ENCODE measurements around the gene USP33. TPM values are rescaled to one million over a fixed set of nuclear protein-coding genes. Genes with fewer than 3 reads are reported as not detected.
"Not testable (repeated sequence)": the region's sequence is repeated elsewhere in the genome, so short reads cannot be mapped to it uniquely, and the experiment has no call there.

The USP33 gene
- 12.8 TPM for polyA plus RNA-seq (2012; ENCODE audit: low read depth, missing spikeins)

- peak; percentile 90 for FAIRE-seq
- DNase-seq (ENCODE audit: insufficient read length, low spot score), result peak; percentile 78
- TF ChIP-seq SPI1 (IDR thresholded peaks at IDR 0.05; ENCODE audit: low read depth, low read length) (no peak), POU2F2 (IDR thresholded peaks at IDR 0.05; ENCODE audit: low read depth, low read length) (no peak; the same call in 1 of the 2 replicates), TAF1 (IDR thresholded peaks at IDR 0.05; ENCODE audit: low read depth, low read length) (0 out of 2 replicates have a peak, but pooled peaks have one; percentile 32), PAX5 (IDR thresholded peaks at IDR 0.05; ENCODE audit: insufficient read depth, low read length, severe bottlenecking) (no peak), POLR2AphosphoS5 (IDR thresholded peaks at IDR 0.05; ENCODE audit: low read depth, low read length) (no peak), POLR2A (IDR thresholded peaks at IDR 0.05; ENCODE audit: low read depth, low read length) (peak; percentile 53; the same call in 1 of the 2 replicates)
Observed at GRCh38 chr1:77759071-77760028, at the start of gene USP33. Gene USP33 (minus strand): TSS chr1:77759852. CDS start chr1:77741697, 18,155 bp downstream.

GRCh38 chr1:77803371-77803770, 43.7 kb upstream of the USP33 start:
- no peak for DNase-seq (ENCODE audit: insufficient read length, low spot score)
- no peak for FAIRE-seq
- TF ChIP-seq POU2F2 (IDR thresholded peaks at IDR 0.05; ENCODE audit: low read depth, low read length) (no peak), POLR2AphosphoS5 (IDR thresholded peaks at IDR 0.05; ENCODE audit: low read depth, low read length) (no peak), PAX5 (IDR thresholded peaks at IDR 0.05; ENCODE audit: insufficient read depth, low read length, severe bottlenecking) (no peak), TAF1 (IDR thresholded peaks at IDR 0.05; ENCODE audit: low read depth, low read length) (no peak), POLR2A (IDR thresholded peaks at IDR 0.05; ENCODE audit: low read depth, low read length) (no peak), SPI1 (IDR thresholded peaks at IDR 0.05; ENCODE audit: low read depth, low read length) (no peak)

GRCh38 chr1:77802026-77802425, 42.4 kb upstream of the USP33 start:
- TF ChIP-seq TAF1 (IDR thresholded peaks at IDR 0.05; ENCODE audit: low read depth, low read length) (no peak), POLR2AphosphoS5 (IDR thresholded peaks at IDR 0.05; ENCODE audit: low read depth, low read length) (no peak), SPI1 (IDR thresholded peaks at IDR 0.05; ENCODE audit: low read depth, low read length) (no peak), POLR2A (IDR thresholded peaks at IDR 0.05; ENCODE audit: low read depth, low read length) (no peak), POU2F2 (IDR thresholded peaks at IDR 0.05; ENCODE audit: low read depth, low read length) (no peak), PAX5 (IDR thresholded peaks at IDR 0.05; ENCODE audit: insufficient read depth, low read length, severe bottlenecking) (no peak)
- DNase-seq (ENCODE audit: insufficient read length, low spot score), result no peak
- FAIRE-seq, result no peak

- TF ChIP-seq TAF1 (IDR thresholded peaks at IDR 0.05; ENCODE audit: low read depth, low read length) (no peak), POU2F2 (IDR thresholded peaks at IDR 0.05; ENCODE audit: low read depth, low read length) (no peak), SPI1 (IDR thresholded peaks at IDR 0.05; ENCODE audit: low read depth, low read length) (no peak)
- DNase-seq (ENCODE audit: insufficient read length, low spot score) (no peak), FAIRE-seq (no peak)
Observed at GRCh38 chr1:77797991-77798390, 38.3 kb upstream of the USP33 start.

GRCh38 chr1:77796695-77797405, 37.2 kb upstream of the USP33 start:
- FAIRE-seq (peak; percentile 43), DNase-seq (ENCODE audit: insufficient read length, low spot score) (no peak)
- TF ChIP-seq POU2F2 (IDR thresholded peaks at IDR 0.05; ENCODE audit: low read depth, low read length) (no peak), PAX5 (IDR thresholded peaks at IDR 0.05; ENCODE audit: insufficient read depth, low read length, severe bottlenecking) (no peak), SPI1 (IDR thresholded peaks at IDR 0.05; ENCODE audit: low read depth, low read length) (no peak), POLR2A (IDR thresholded peaks at IDR 0.05; ENCODE audit: low read depth, low read length) (no peak), POLR2AphosphoS5 (IDR thresholded peaks at IDR 0.05; ENCODE audit: low read depth, low read length) (no peak), TAF1 (IDR thresholded peaks at IDR 0.05; ENCODE audit: low read depth, low read length) (no peak)

- peak; percentile 38 for FAIRE-seq
- no peak for DNase-seq (ENCODE audit: insufficient read length, low spot score)
- TF ChIP-seq SPI1 (IDR thresholded peaks at IDR 0.05; ENCODE audit: low read depth, low read length), result no peak
- no peak for TF ChIP-seq PAX5 (IDR thresholded peaks at IDR 0.05; ENCODE audit: insufficient read depth, low read length, severe bottlenecking)
- TF ChIP-seq POLR2A (IDR thresholded peaks at IDR 0.05; ENCODE audit: low read depth, low read length), result no peak
- no peak for TF ChIP-seq POU2F2 (IDR thresholded peaks at IDR 0.05; ENCODE audit: low read depth, low read length)
- TF ChIP-seq POLR2AphosphoS5 (IDR thresholded peaks at IDR 0.05; ENCODE audit: low read depth, low read length), result no peak
- TF ChIP-seq TAF1 (IDR thresholded peaks at IDR 0.05; ENCODE audit: low read depth, low read length), result no peak
Observed at GRCh38 chr1:77794550-77794949, 34.9 kb upstream of the USP33 start.

GRCh38 chr1:77786093-77786741, 26.6 kb upstream of the USP33 start:
- DNase-seq (ENCODE audit: insufficient read length, low spot score); FAIRE-seq: not testable (repeated sequence)

DNA sequence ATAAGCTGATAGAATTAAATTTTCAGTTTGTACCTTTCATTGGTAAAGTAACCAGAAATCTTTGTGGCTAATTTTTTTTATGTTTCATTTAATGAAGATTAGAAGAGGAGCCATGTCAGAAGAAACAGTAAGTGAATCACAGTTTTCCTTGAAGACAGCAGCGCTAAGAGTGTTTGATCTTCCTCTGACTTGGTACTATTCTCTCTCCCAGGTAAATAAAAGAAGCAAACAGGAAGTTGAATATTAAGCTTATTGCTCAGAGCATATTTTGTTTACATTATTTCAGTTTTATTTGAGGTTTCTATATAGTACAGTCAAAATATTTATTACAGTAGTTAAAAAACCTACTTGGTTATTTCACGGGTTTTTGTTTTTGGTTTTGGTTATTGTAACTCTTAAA, 23.5 kb upstream of the USP33 start:
- FAIRE-seq (no peak), DNase-seq (ENCODE audit: insufficient read length, low spot score) (no peak)
- TF ChIP-seq PAX5 (IDR thresholded peaks at IDR 0.05; ENCODE audit: insufficient read depth, low read length, severe bottlenecking), result no peak
- no peak for TF ChIP-seq SPI1 (IDR thresholded peaks at IDR 0.05; ENCODE audit: low read depth, low read length)
- no peak for TF ChIP-seq POLR2A (IDR thresholded peaks at IDR 0.05; ENCODE audit: low read depth, low read length)
- no peak for TF ChIP-seq TAF1 (IDR thresholded peaks at IDR 0.05; ENCODE audit: low read depth, low read length)

DNA sequence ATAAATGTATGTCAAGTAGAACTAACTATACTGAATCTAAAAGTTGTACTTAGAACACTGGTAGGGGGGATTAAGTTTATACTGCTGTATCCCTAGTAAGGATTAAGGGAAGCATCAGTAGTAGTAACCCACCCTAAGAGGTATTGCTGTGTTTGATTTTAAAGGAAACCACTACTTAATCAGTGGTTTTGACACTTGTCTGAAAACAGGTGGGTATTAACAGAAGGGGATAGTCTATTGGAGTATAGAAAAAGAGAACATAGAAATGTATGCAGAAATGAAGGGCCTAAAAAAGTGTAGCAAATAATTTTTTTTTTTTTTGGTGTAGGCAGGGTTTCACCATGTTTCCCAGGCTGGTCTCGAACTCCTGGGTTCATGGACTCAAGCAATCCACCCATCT, 22.0 kb upstream of the USP33 start:
- TF ChIP-seq TAF1 (IDR thresholded peaks at IDR 0.05; ENCODE audit: low read depth, low read length), result no peak
- no peak for TF ChIP-seq PAX5 (IDR thresholded peaks at IDR 0.05; ENCODE audit: insufficient read depth, low read length, severe bottlenecking)
- TF ChIP-seq POU2F2 (IDR thresholded peaks at IDR 0.05; ENCODE audit: low read depth, low read length), result no peak
- TF ChIP-seq POLR2AphosphoS5 (IDR thresholded peaks at IDR 0.05; ENCODE audit: low read depth, low read length), result no peak
- TF ChIP-seq SPI1 (IDR thresholded peaks at IDR 0.05; ENCODE audit: low read depth, low read length), result no peak
- TF ChIP-seq POLR2A (IDR thresholded peaks at IDR 0.05; ENCODE audit: low read depth, low read length), result no peak
- FAIRE-seq, result no peak
- no peak for DNase-seq (ENCODE audit: insufficient read length, low spot score)
